ENCODE data around the gene CXCR2. TPM values are rescaled to one million over a fixed set of nuclear protein-coding genes. Genes with fewer than 3 reads are reported as not detected.

Gene CXCR2
- total and polyA plus RNA-seq, 10 of the 15 experiments (the other 5 are each of a cell fraction or from before 2014, with no cell fraction given): 0.04 to 0.62 (median 0.16) TPM

DNA sequence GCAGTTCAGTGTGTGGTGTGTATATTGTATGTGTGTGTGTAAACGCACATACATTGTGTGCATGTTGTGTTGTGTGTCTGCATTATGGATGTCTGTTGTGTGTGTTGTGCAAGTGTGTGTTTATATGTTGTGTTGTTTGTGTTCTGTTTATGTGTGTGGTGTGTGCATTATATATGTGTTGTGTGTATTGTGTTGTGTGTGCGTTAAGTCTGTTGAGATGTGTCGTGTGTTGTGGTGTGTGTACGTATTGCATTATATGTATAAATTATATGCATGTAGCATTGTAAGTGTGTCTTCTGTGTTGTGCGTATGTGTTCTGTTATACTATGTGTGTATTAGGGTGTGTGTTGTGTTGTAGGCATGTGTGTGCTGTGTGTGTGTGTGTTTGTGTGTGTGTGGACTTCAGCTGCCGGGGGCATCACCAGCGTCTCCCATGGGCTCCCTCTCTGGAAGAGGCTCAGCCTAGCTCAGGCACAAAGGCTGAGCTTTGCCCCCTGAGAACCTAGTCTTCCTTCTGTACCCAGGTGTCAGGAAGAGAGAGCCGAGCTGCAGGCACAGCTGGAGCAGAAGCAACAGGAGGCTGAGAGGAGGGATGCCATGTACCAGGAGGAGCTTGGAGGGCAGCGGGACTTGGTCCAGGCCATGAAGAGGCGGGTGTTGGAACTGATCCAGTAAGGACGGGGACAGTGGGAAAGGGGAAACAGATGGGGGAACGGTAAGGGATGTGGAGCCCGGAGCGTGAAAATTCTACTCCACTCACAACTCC lies 43.1 kb upstream of the CXCR2 start:
- in situ Hi-C loops (cut with MboI): no loop called here
- Histone ChIP-seq H4K20me1 (ENCODE audit: control insufficient read depth, insufficient read depth) (no peaks in the 10 kb centered on the region), H3K4me3 (no peak overlapping the region), H3K27me3 (replicated peaks in 1 of 2; ENCODE audit: control insufficient read depth in 2 of 2, insufficient read depth in 2 of 2, low read length in 1 of 2) (no peaks in the 10 kb centered on the region; a peak in 1 of 4 replicates), H3K4me1 (ENCODE audit: control insufficient read depth, insufficient read depth, low read length) (peaks cover 35% of the 10 kb centered on the region), H3K36me3 (ENCODE audit: control insufficient read depth in 2 of 2, insufficient read depth in 2 of 2, low read length in 1 of 2) (no peaks in the 10 kb centered on the region), H3K9me3 (replicated peaks; ENCODE audit: control insufficient read depth, insufficient read depth, low read length) (peaks cover 4% of the 10 kb centered on the region; the same call in 2 of the 3 replicates), H3K79me2 (ENCODE audit: control insufficient read depth, insufficient read depth, low read length) (no peaks in the 10 kb centered on the region), H3K27ac (ENCODE audit: control insufficient read depth, insufficient read depth) (no peak overlapping the region), H3K4me2 (ENCODE audit: control insufficient read depth, insufficient read depth) (peak overlapping the region; percentile 11; the same call in 1 of the 2 replicates), H3K9ac (ENCODE audit: control insufficient read depth, insufficient read depth, low read length) (no peak overlapping the region), H2AFZ (ENCODE audit: control insufficient read depth, low read depth, low read length) (no peak overlapping the region)
- DNase-seq (ENCODE audit: low read depth, low spot score) (no peak), ATAC-seq (no peak), FAIRE-seq (no peak)
- no TSS peak for BruUV-seq (replicated peaks)
- RAD21 ChIA-PET (ENCODE audit: unreplicated experiment): no interaction called here
- POLR2A ChIA-PET: no interaction called here
- CTCF ChIA-PET: interaction anchor here (0.6 to 1.0 kb wide), 2 partner anchors 14 to 85 kb away, joined by 3 read pairs; partner anchors contain the start of gene RUFY4
- TF ChIP-seq, protein P1, sequence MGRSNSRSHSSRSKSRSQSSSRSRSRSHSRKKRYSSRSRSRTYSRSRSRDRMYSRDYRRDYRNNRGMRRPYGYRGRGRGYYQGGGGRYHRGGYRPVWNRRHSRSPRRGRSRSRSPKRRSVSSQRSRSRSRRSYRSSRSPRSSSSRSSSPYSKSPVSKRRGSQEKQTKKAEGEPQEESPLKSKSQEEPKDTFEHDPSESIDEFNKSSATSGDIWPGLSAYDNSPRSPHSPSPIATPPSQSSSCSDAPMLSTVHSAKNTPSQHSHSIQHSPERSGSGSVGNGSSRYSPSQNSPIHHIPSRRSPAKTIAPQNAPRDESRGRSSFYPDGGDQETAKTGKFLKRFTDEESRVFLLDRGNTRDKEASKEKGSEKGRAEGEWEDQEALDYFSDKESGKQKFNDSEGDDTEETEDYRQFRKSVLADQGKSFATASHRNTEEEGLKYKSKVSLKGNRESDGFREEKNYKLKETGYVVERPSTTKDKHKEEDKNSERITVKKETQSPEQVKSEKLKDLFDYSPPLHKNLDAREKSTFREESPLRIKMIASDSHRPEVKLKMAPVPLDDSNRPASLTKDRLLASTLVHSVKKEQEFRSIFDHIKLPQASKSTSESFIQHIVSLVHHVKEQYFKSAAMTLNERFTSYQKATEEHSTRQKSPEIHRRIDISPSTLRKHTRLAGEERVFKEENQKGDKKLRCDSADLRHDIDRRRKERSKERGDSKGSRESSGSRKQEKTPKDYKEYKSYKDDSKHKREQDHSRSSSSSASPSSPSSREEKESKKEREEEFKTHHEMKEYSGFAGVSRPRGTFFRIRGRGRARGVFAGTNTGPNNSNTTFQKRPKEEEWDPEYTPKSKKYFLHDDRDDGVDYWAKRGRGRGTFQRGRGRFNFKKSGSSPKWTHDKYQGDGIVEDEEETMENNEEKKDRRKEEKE (IDR thresholded peaks at IDR 0.05): no peak
- TF ChIP-seq, protein P2, sequence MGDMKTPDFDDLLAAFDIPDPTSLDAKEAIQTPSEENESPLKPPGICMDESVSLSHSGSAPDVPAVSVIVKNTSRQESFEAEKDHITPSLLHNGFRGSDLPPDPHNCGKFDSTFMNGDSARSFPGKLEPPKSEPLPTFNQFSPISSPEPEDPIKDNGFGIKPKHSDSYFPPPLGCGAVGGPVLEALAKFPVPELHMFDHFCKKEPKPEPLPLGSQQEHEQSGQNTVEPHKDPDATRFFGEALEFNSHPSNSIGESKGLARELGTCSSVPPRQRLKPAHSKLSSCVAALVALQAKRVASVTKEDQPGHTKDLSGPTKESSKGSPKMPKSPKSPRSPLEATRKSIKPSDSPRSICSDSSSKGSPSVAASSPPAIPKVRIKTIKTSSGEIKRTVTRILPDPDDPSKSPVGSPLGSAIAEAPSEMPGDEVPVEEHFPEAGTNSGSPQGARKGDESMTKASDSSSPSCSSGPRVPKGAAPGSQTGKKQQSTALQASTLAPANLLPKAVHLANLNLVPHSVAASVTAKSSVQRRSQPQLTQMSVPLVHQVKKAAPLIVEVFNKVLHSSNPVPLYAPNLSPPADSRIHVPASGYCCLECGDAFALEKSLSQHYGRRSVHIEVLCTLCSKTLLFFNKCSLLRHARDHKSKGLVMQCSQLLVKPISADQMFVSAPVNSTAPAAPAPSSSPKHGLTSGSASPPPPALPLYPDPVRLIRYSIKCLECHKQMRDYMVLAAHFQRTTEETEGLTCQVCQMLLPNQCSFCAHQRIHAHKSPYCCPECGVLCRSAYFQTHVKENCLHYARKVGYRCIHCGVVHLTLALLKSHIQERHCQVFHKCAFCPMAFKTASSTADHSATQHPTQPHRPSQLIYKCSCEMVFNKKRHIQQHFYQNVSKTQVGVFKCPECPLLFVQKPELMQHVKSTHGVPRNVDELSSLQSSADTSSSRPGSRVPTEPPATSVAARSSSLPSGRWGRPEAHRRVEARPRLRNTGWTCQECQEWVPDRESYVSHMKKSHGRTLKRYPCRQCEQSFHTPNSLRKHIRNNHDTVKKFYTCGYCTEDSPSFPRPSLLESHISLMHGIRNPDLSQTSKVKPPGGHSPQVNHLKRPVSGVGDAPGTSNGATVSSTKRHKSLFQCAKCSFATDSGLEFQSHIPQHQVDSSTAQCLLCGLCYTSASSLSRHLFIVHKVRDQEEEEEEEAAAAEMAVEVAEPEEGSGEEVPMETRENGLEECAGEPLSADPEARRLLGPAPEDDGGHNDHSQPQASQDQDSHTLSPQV (IDR thresholded peaks at IDR 0.05): no peak
- TF ChIP-seq GATAD2B (conservative IDR thresholded peaks at IDR 0.05; ENCODE audit: low read depth) (no peak), ZZZ3 (IDR thresholded peaks at IDR 0.05; ENCODE audit: control insufficient read depth, insufficient read length, low read depth) (no peak), YBX1 (IDR thresholded peaks at IDR 0.05) (no peak), KAT2A (conservative IDR thresholded peaks at IDR 0.05; ENCODE audit: control insufficient read depth, low read depth, low read length) (no peak), ZSCAN29 (IDR thresholded peaks at IDR 0.05) (no peak), CREM (IDR thresholded peaks at IDR 0.05; ENCODE audit: low read depth) (no peak), SMAD1 (IDR thresholded peaks at IDR 0.05; ENCODE audit: low read depth, partially characterized antibody) (no peak), SIX5 (IDR thresholded peaks at IDR 0.05; ENCODE audit: low read depth, low read length, severe bottlenecking) (no peak)
- TF ChIP-seq, protein P3, sequence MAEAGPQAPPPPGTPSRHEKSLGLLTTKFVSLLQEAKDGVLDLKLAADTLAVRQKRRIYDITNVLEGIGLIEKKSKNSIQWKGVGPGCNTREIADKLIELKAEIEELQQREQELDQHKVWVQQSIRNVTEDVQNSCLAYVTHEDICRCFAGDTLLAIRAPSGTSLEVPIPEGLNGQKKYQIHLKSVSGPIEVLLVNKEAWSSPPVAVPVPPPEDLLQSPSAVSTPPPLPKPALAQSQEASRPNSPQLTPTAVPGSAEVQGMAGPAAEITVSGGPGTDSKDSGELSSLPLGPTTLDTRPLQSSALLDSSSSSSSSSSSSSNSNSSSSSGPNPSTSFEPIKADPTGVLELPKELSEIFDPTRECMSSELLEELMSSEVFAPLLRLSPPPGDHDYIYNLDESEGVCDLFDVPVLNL (IDR thresholded peaks at IDR 0.05; ENCODE audit: low read depth, low read length): no peak
- TF ChIP-seq, protein P4, sequence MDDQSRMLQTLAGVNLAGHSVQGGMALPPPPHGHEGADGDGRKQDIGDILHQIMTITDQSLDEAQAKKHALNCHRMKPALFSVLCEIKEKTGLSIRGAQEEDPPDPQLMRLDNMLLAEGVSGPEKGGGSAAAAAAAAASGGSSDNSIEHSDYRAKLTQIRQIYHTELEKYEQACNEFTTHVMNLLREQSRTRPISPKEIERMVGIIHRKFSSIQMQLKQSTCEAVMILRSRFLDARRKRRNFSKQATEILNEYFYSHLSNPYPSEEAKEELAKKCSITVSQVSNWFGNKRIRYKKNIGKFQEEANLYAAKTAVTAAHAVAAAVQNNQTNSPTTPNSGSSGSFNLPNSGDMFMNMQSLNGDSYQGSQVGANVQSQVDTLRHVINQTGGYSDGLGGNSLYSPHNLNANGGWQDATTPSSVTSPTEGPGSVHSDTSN (IDR thresholded peaks at IDR 0.05; ENCODE audit: insufficient replicate concordance, low read depth, low read length): no peak
- WGBS (ENCODE audit: insufficient coverage, insufficient replicate concordance, low lambda C conversion rate, missing lambda C conversion rate): 62% methylated on average over 14 of the region's 14 CpGs
- intact Hi-C loops (cut with micrococcal nuclease; ENCODE audit: unreplicated experiment): no loop called here
- SMC1A ChIA-PET (ENCODE audit: uncharacterized antibody, unreplicated experiment): no interaction called here
